PC-9 (cell line): ENCODE measurements around the gene NFATC1. TPM values are rescaled to one million over a fixed set of nuclear protein-coding genes. Genes with fewer than 3 reads are reported as not detected.
A peak's percentile ranks its signal among the peaks of the same experiment; 100 is the strongest.

Experiments used
- BruUV-seq: library from RNA; stranded (reverse); fragments of 400-500 nt; replicated peaks from 2 replicates; lab custom pipeline; 2021; lab: Mats Ljungman, UMichigan
- CTCF ChIA-PET: fragments of 300-600 bp; sonication (Branson Sonifier 250); formaldehyde crosslinking; loops from one replicate; lab custom pipeline; 2022; ENCODE audit warnings: antibody characterized with exemption; lab: Charles Lee
- POLR2A ChIA-PET: fragments of 300-600 bp; sonication (Branson Sonifier 250); formaldehyde crosslinking; loops from one replicate; lab custom pipeline; 2022; ENCODE audit warnings: antibody characterized with exemption; ENCODE audit not compliant: unreplicated experiment; lab: Charles Lee
- DNase-seq, 2 experiments: peaks; one replicate each; pipeline versions ENCODE4 v3.0.0 to v3.0.0-alpha.2; 2015 to 2022; ENCODE audit warnings: mixed read lengths in 1 of 2
- H2AFZ ChIP-seq: fragments of 200-600 bp; sonication (generic); 2 replicates; pipeline ENCODE4 v1.8.1; 2017; ENCODE audit warnings: antibody characterized with exemption
- H3F3A ChIP-seq: fragments of 200-600 bp; sonication (generic); 2 replicates; pipeline ENCODE4 v1.8.1; 2017; ENCODE audit warnings: antibody characterized with exemption, mild to moderate bottlenecking, low read depth; ENCODE audit not compliant: insufficient read depth
- H3K27ac ChIP-seq: fragments of 200-600 bp; sonication (generic); 2 replicates; pipeline ENCODE4 v1.6.1; 2016; ENCODE audit warnings: mixed run types
- H3K27me3 ChIP-seq: fragments of 200-600 bp; sonication (generic); 2 replicates; pipeline ENCODE4 v1.6.1; 2016; ENCODE audit warnings: low read depth, mixed run types; ENCODE audit not compliant: insufficient read depth
- H3K36me3 ChIP-seq: fragments of 200-600 bp; sonication (generic); 2 replicates; pipeline ENCODE4 v1.6.1; 2016; ENCODE audit warnings: low read depth, mixed run types
- H3K4me1 ChIP-seq: fragments of 200-600 bp; sonication (generic); replicated peaks from 2 replicates; pipeline ENCODE4 v1.6.1; 2016; ENCODE audit warnings: mixed run types; ENCODE audit not compliant: insufficient read depth
- H3K4me2 ChIP-seq: fragments of 200-600 bp; sonication (generic); 2 replicates; pipeline ENCODE4 v1.6.1; 2017; ENCODE audit warnings: mixed run types
- H3K4me3 ChIP-seq: fragments of 200-600 bp; sonication (generic); 2 replicates; pipeline ENCODE4 v1.6.1; 2016; ENCODE audit warnings: mixed run types
- H3K79me2 ChIP-seq: fragments of 200-600 bp; sonication (generic); 2 replicates; pipeline ENCODE4 v1.6.1; 2017; ENCODE audit warnings: low read depth, mixed run types
- H3K9me2 ChIP-seq: fragments of 200-600 bp; sonication (generic); 2 replicates; pipeline ENCODE4 v1.8.1; 2017; ENCODE audit warnings: mild to moderate bottlenecking; ENCODE audit not compliant: insufficient read depth
- H3K9me3 ChIP-seq: fragments of 200-600 bp; sonication (generic); 2 replicates; pipeline ENCODE4 v1.8.1; 2016; ENCODE audit warnings: low read depth; ENCODE audit not compliant: insufficient read depth
- H4K20me1 ChIP-seq: fragments of 200-600 bp; sonication (generic); 2 replicates; pipeline ENCODE4 v1.8.1; 2017; ENCODE audit not compliant: insufficient read depth
- CTCF ChIP-seq: fragments of 200-600 bp; sonication (generic); conservative IDR thresholded peaks from 2 replicates; pipeline ENCODE4 v1.6.1; 2017; ENCODE audit warnings: mixed run types, antibody characterized with exemption, mild to moderate bottlenecking, moderate library complexity
- EZH2 ChIP-seq: fragments of 200-600 bp; sonication (generic); IDR thresholded peaks from 2 replicates; pipeline ENCODE4 v1.8.0; 2017; ENCODE audit warnings: antibody characterized with exemption, low read depth
- intact Hi-C: fragments of 100-400 bp; cut with micrococcal nuclease; formaldehyde crosslinking; loops from one replicate; pipeline ENCODE4 v1.10.0; 2022; ENCODE audit not compliant: unreplicated experiment
- total RNA-seq: library from RNA; stranded (reverse); gene quantifications from 2 replicates; pipeline ENCODE4 v1.2.3, GENCODE V29; 2021

Gene NFATC1
- total RNA-seq, 1 experiment from 2014 or later, result 2.6 TPM

- POLR2A ChIA-PET, result no interaction called here
- peaks cover 98% of the 10 kb centered on the region for H3K27me3 ChIP-seq
- H3K27ac ChIP-seq, result no peak overlapping the region
- intact Hi-C loops, result no loop called here
- CTCF ChIA-PET, result no interaction called here
- no peak for DNase-seq
- no peaks in the 10 kb centered on the region for H3K9me3 ChIP-seq
- H3K36me3 ChIP-seq, result no peaks in the 10 kb centered on the region; the same call in 1 of the 2 replicates
- no TSS peak for BruUV-seq
- H2AFZ ChIP-seq, result 0 out of 2 replicates have a peak overlapping the region, but pooled peaks have one; percentile 55
- no peaks in the 10 kb centered on the region for H4K20me1 ChIP-seq
- H3F3A ChIP-seq, result no peaks in the 10 kb centered on the region
- no peak overlapping the region for H3K4me3 ChIP-seq
- H3K4me2 ChIP-seq, result peak overlapping the region; percentile 44; the same call in 1 of the 2 replicates
- no peaks in the 10 kb centered on the region for H3K9me2 ChIP-seq
- TF ChIP-seq EZH2 (no peak), CTCF (no peak)
- no peaks in the 10 kb centered on the region for H3K4me1 ChIP-seq
- H3K79me2 ChIP-seq, result no peaks in the 10 kb centered on the region
These were observed 174.8 kb downstream of the NFATC1 start for GRCh38 chr18:79570266-79571201.

- Histone ChIP-seq H3K9me3 (no peaks in the 10 kb centered on the region), H3K4me2 (no peak overlapping the region), H3K79me2 (no peaks in the 10 kb centered on the region), H3K4me3 (no peak overlapping the region), H2AFZ (no peak overlapping the region), H4K20me1 (no peaks in the 10 kb centered on the region), H3K27ac (no peak overlapping the region), H3K4me1 (no peaks in the 10 kb centered on the region), H3F3A (no peaks in the 10 kb centered on the region), H3K36me3 (no peaks in the 10 kb centered on the region; the same call in 1 of the 2 replicates), H3K9me2 (no peaks in the 10 kb centered on the region), H3K27me3 (peaks cover 100% of the 10 kb centered on the region)
- intact Hi-C loops, result no loop called here
- no peak for DNase-seq
- TF ChIP-seq CTCF (no peak), EZH2 (no peak)
- BruUV-seq, result no TSS peak
- ChIA-PET CTCF (no interaction called here), POLR2A (no interaction called here)
These were observed 175.7 kb downstream of the NFATC1 start for GRCh38 chr18:79571211-79572092.

- CTCF ChIA-PET, result no interaction called here
- intact Hi-C loops, result no loop called here
These were observed 176.5 kb downstream of the NFATC1 start for GRCh38 chr18:79572093-79572780.

More at GRCh38 chr18:79572093-79572780, 176.5 kb downstream of the NFATC1 start:
- Histone ChIP-seq H3K79me2 (no peaks in the 10 kb centered on the region), H3K27ac (no peak overlapping the region), H3K9me3 (no peaks in the 10 kb centered on the region), H3K4me1 (no peaks in the 10 kb centered on the region), H2AFZ (no peak overlapping the region), H3K36me3 (no peaks in the 10 kb centered on the region; the same call in 1 of the 2 replicates), H3K27me3 (peaks cover 100% of the 10 kb centered on the region), H3K9me2 (no peaks in the 10 kb centered on the region), H3K4me2 (no peak overlapping the region), H3K4me3 (no peak overlapping the region), H4K20me1 (no peaks in the 10 kb centered on the region), H3F3A (no peaks in the 10 kb centered on the region)
- BruUV-seq, result no TSS peak
- DNase-seq, result no peak
- POLR2A ChIA-PET, result no interaction called here
- TF ChIP-seq CTCF (no peak), EZH2 (no peak)
